ENCODE data around the gene TNRC6C. TPM values are rescaled to one million over a fixed set of nuclear protein-coding genes. Genes with fewer than 3 reads are reported as not detected.

Gene TNRC6C
- total and polyA plus RNA-seq, 4 donors = 1.3 to 7.7 (median 2.9) TPM

DNA sequence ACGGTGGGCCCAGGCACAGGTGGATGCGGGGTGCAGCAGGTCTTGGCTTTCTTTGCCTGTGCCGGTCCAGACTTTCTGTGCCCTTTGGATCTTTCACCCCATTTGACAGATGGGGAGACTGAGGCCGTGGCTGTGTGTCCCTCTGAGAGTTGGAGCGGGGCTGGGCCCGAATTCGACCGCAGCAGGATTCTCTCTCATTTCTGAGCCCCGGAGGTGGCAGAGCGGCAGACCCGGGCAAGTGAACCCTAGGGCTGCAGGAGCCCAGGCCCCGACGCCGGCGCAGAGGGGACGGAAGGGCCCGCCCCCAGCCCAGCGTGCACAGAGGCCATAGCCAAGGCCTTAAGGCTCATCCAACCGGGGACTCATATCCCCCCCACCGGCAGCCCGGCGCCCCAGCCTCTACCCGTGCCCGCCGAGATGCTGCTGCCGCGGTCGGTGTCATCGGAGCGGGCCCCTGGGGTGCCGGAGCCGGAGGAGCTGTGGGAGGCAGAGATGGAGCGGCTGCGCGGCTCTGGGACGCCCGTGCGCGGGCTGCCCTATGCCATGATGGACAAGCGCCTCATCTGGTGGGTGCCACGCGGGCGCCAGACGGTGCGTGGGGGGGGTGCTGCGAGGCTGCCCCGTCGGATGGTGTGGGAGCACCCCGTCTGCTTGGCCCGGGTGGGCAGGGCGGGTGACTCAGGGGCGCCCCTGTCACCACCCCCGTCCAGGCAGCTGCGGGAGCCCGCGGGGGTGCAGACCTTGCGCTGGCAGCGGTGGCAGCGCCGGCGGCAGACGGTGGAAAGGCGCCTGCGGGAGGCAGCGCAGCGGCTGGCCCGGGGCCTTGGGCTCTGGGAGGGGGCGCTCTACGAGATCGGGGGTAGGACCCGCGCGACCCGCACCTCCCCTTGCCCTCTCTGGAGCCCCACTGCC is 172.9 kb downstream of the TNRC6C start:
- Histone ChIP-seq H3K9ac (ENCODE audit: low read depth in 1 of 2, low read length in 2 of 2) (peak overlapping the region in 1 of 2 donors; percentile 42), H3K4me1 (ENCODE audit: control insufficient read depth in 4 of 4, insufficient read depth in 4 of 4, low read length in 3 of 4) (peaks cover 3 to 33% (median 11%) of the 10 kb centered on the region in 4 donors), H3K9me3 (ENCODE audit: control insufficient read depth in 4 of 4, low read length in 3 of 4) (no peaks in the 10 kb centered on the region), H3K36me3 (ENCODE audit: control insufficient read depth in 4 of 4, insufficient read depth in 3 of 4, low read depth in 1 of 4, low read length in 3 of 4) (no peaks in the 10 kb centered on the region), H3K27me3 (ENCODE audit: control insufficient read depth in 4 of 4, insufficient read depth in 4 of 4, low read length in 3 of 4) (no peaks in the 10 kb centered on the region), H3K27ac (ENCODE audit: low read depth in 1 of 2, low read length in 2 of 2) (peak overlapping the region; percentile 23 to 72), H3K4me3 (ENCODE audit: low read depth in 1 of 3, low read length in 3 of 3) (peak overlapping the region in 1 of 3 donors; percentile 38)
- DNase-seq (ENCODE audit: low spot score) = no peak
- TF ChIP-seq, protein P1, sequence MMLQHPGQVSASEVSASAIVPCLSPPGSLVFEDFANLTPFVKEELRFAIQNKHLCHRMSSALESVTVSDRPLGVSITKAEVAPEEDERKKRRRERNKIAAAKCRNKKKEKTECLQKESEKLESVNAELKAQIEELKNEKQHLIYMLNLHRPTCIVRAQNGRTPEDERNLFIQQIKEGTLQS (IDR thresholded peaks at IDR 0.05) = no peak
- no peak for TF ChIP-seq YY1 (IDR thresholded peaks at IDR 0.05)
- no peak for TF ChIP-seq HNF4A (conservative IDR thresholded peaks at IDR 0.05)
- TF ChIP-seq, protein P2, sequence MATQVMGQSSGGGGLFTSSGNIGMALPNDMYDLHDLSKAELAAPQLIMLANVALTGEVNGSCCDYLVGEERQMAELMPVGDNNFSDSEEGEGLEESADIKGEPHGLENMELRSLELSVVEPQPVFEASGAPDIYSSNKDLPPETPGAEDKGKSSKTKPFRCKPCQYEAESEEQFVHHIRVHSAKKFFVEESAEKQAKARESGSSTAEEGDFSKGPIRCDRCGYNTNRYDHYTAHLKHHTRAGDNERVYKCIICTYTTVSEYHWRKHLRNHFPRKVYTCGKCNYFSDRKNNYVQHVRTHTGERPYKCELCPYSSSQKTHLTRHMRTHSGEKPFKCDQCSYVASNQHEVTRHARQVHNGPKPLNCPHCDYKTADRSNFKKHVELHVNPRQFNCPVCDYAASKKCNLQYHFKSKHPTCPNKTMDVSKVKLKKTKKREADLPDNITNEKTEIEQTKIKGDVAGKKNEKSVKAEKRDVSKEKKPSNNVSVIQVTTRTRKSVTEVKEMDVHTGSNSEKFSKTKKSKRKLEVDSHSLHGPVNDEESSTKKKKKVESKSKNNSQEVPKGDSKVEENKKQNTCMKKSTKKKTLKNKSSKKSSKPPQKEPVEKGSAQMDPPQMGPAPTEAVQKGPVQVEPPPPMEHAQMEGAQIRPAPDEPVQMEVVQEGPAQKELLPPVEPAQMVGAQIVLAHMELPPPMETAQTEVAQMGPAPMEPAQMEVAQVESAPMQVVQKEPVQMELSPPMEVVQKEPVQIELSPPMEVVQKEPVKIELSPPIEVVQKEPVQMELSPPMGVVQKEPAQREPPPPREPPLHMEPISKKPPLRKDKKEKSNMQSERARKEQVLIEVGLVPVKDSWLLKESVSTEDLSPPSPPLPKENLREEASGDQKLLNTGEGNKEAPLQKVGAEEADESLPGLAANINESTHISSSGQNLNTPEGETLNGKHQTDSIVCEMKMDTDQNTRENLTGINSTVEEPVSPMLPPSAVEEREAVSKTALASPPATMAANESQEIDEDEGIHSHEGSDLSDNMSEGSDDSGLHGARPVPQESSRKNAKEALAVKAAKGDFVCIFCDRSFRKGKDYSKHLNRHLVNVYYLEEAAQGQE (IDR thresholded peaks at IDR 0.05) = no peak
- no peak for TF ChIP-seq FOXA1 (IDR thresholded peaks at IDR 0.05)
- TF ChIP-seq JUND (IDR thresholded peaks at IDR 0.05) = no peak
- TF ChIP-seq FOXA2 (IDR thresholded peaks at IDR 0.05) = no peak
- TF ChIP-seq NR2F2 (IDR thresholded peaks at IDR 0.05) = no peak
- TF ChIP-seq HNF4G (IDR thresholded peaks at IDR 0.05) = no peak
- TF ChIP-seq, protein P3, sequence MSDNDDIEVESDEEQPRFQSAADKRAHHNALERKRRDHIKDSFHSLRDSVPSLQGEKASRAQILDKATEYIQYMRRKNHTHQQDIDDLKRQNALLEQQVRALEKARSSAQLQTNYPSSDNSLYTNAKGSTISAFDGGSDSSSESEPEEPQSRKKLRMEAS (IDR thresholded peaks at IDR 0.05) = no peak
- no peak for TF ChIP-seq RXRA (IDR thresholded peaks at IDR 0.05)
- TF ChIP-seq TAF1 (conservative IDR thresholded peaks at IDR 0.05) = no peak
- no peak for TF ChIP-seq RAD21 (IDR thresholded peaks at IDR 0.05)
- no peak for TF ChIP-seq SP1 (IDR thresholded peaks at IDR 0.05)
- TF ChIP-seq GABPA (IDR thresholded peaks at IDR 0.05 in 1 of 2, conservative IDR thresholded peaks at IDR 0.05 in 1 of 2) = no peak
- TF ChIP-seq, protein P4, sequence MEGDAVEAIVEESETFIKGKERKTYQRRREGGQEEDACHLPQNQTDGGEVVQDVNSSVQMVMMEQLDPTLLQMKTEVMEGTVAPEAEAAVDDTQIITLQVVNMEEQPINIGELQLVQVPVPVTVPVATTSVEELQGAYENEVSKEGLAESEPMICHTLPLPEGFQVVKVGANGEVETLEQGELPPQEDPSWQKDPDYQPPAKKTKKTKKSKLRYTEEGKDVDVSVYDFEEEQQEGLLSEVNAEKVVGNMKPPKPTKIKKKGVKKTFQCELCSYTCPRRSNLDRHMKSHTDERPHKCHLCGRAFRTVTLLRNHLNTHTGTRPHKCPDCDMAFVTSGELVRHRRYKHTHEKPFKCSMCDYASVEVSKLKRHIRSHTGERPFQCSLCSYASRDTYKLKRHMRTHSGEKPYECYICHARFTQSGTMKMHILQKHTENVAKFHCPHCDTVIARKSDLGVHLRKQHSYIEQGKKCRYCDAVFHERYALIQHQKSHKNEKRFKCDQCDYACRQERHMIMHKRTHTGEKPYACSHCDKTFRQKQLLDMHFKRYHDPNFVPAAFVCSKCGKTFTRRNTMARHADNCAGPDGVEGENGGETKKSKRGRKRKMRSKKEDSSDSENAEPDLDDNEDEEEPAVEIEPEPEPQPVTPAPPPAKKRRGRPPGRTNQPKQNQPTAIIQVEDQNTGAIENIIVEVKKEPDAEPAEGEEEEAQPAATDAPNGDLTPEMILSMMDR (IDR thresholded peaks at IDR 0.05; ENCODE audit: low read depth, low read length, missing input control) = no peak
- 27% methylated on average over 74 of the region's 74 CpGs for WGBS

DNA sequence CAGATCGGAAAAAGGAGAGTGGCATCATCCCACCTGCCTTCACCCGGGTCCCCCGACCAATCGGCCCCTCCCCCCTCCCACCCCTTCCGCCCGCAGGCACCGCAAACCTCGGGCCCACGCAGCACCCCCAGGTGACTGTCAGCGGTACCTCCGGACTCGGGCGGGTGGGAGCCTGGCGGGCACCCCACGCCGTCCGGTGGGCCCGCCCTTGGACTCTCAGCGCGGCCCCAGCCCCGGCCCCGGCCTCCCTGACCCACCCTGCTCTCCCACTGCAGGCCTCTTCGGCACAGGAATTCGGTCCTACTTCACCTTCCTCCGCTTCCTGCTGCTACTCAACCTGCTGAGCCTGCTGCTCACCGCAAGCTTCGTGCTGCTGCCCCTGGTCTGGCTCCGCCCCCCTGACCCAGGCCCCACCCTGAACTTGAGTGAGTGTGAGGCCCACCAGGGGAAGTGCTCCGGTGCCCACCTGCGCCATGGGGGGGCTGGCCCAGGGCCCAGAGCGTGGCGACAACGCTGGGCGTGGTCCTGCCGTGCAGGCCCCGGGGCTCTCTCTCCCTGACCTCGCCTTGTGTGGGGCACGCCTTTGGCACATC is 173.7 kb downstream of the TNRC6C start:
- Histone ChIP-seq H3K9ac (ENCODE audit: low read depth in 1 of 2, low read length in 2 of 2) (no peak overlapping the region), H3K4me1 (ENCODE audit: control insufficient read depth in 4 of 4, insufficient read depth in 4 of 4, low read length in 3 of 4) (peaks cover 3 to 33% (median 11%) of the 10 kb centered on the region in 4 donors), H3K4me3 (ENCODE audit: low read depth in 1 of 3, low read length in 3 of 3) (peak overlapping the region in 1 of 3 donors; percentile 38), H3K27me3 (ENCODE audit: control insufficient read depth in 4 of 4, insufficient read depth in 4 of 4, low read length in 3 of 4) (no peaks in the 10 kb centered on the region), H3K36me3 (ENCODE audit: control insufficient read depth in 4 of 4, insufficient read depth in 3 of 4, low read depth in 1 of 4, low read length in 3 of 4) (no peaks in the 10 kb centered on the region), H3K9me3 (ENCODE audit: control insufficient read depth in 4 of 4, low read length in 3 of 4) (no peaks in the 10 kb centered on the region), H3K27ac (ENCODE audit: low read depth in 1 of 2, low read length in 2 of 2) (no peak overlapping the region)
- TF ChIP-seq HNF4G (IDR thresholded peaks at IDR 0.05) (no peak), RXRA (IDR thresholded peaks at IDR 0.05) (no peak), JUND (IDR thresholded peaks at IDR 0.05) (no peak)
- TF ChIP-seq, protein P5, sequence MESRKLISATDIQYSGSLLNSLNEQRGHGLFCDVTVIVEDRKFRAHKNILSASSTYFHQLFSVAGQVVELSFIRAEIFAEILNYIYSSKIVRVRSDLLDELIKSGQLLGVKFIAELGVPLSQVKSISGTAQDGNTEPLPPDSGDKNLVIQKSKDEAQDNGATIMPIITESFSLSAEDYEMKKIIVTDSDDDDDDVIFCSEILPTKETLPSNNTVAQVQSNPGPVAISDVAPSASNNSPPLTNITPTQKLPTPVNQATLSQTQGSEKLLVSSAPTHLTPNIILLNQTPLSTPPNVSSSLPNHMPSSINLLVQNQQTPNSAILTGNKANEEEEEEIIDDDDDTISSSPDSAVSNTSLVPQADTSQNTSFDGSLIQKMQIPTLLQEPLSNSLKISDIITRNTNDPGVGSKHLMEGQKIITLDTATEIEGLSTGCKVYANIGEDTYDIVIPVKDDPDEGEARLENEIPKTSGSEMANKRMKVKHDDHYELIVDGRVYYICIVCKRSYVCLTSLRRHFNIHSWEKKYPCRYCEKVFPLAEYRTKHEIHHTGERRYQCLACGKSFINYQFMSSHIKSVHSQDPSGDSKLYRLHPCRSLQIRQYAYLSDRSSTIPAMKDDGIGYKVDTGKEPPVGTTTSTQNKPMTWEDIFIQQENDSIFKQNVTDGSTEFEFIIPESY (IDR thresholded peaks at IDR 0.05) = no peak
- TF ChIP-seq, protein P2 (IDR thresholded peaks at IDR 0.05) = no peak
- 33% methylated on average over 38 of the region's 38 CpGs for WGBS
- DNase-seq (ENCODE audit: low spot score) = peak; percentile 71
